Mucosa of descending colon (tissue), 3 donors: ENCODE data around the gene ZSCAN5A. TPM values are rescaled to one million over a fixed set of nuclear protein-coding genes. Genes with fewer than 3 reads are reported as not detected.
"Not testable (repeated sequence)": the region's sequence is repeated elsewhere in the genome, so short reads cannot be mapped to it uniquely, and the experiment has no call there.

Source experiments
- ATAC-seq: fragments of 200-7000 bp; cut with Tn5 transposase; one replicate; pipeline ENCODE4 v1.9.1; 2020; ENCODE audit warnings: mild to moderate bottlenecking, moderate library complexity
- DNase-seq, 3 donors: peaks; one replicate each; pipeline ENCODE4 v3.0.0-alpha.2; 2020
- H3K36me3 ChIP-seq: fragments of 200-600 bp; one replicate; pipeline ENCODE4 v1.8.0; 2021; ENCODE audit warnings: low read depth, mild to moderate bottlenecking
- H3K4me1 ChIP-seq: fragments of 200-600 bp; one replicate; pipeline ENCODE4 v1.8.0; 2021; ENCODE audit warnings: low read depth, mild to moderate bottlenecking
- H3K4me3 ChIP-seq: fragments of 200-600 bp; one replicate; pipeline ENCODE4 v1.8.0; 2021; ENCODE audit warnings: mild to moderate bottlenecking
- H3K9me3 ChIP-seq: fragments of 200-600 bp; one replicate; pipeline ENCODE4 v1.8.0; 2021; ENCODE audit warnings: mild to moderate bottlenecking
- intact Hi-C, 2 donors: fragments of 100-400 bp; cut with DNase I in 1 of 2; cut with micrococcal nuclease in 1 of 2; formaldehyde crosslinking; loops; one replicate each; pipeline versions ENCODE4 v1.11.0 to v1.11.1; 2022; cut with DNase I, micrococcal nuclease
- total RNA-seq, 3 donors: library from RNA; stranded (reverse); fragmentation: NEBNext Ultra II Directional in 2 of 3; extraction: Animal tissue kit (Norgen Biotek cat#: 25700) in 2 of 3; gene quantifications; one replicate each; pipeline versions ENCODE4 v1.2.1 to v1.2.4, GENCODE V29; 2021 to 2023
- TF ChIP-seq, protein P1 (sequence below): fragments of 200-600 bp; IDR thresholded peaks from one replicate; pipeline ENCODE4 v1.8.0; 2022; ENCODE audit warnings: antibody characterized with exemption, mild to moderate bottlenecking
- donor health status: DM: no; HTN: no; CAD: no; lungs with moderate emphysema.
- donor health status: DM: no; HTN: no; CAD: no.
- donor health status: DM: no; HTN: yes; CAD: no.

Gene ZSCAN5A
- total RNA-seq, 3 donors from 2014 or later, result 10.5 to 24.0 (median 14.3) TPM

DNA sequence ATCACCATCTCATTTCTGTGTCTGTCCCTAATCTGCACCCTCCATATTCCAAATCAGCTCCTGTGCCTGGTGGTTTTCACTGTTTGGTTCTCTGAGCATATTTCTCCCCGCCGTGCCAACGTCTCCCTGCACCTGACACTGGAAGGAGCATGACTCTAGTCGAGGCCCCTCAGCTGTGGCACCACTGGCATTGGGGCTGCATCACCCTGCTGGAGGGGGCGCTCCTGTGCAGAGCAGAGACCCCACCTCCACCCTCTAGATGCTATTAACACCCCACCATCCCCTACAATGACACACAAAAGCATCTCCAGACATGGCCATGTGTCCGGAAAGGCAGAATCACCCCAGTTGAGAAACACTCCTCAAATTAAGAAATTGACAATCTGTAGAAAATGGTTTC, 91.7 kb downstream of the ZSCAN5A start:
- Histone ChIP-seq H3K4me3 (no peak overlapping the region), H3K4me1 (no peaks in the 10 kb centered on the region), H3K36me3 (no peaks in the 10 kb centered on the region), H3K9me3 (no peaks in the 10 kb centered on the region)
- no peak for ATAC-seq
- DNase-seq, result no peak
- intact Hi-C loops, result no loop called here
- TF ChIP-seq, protein P1, sequence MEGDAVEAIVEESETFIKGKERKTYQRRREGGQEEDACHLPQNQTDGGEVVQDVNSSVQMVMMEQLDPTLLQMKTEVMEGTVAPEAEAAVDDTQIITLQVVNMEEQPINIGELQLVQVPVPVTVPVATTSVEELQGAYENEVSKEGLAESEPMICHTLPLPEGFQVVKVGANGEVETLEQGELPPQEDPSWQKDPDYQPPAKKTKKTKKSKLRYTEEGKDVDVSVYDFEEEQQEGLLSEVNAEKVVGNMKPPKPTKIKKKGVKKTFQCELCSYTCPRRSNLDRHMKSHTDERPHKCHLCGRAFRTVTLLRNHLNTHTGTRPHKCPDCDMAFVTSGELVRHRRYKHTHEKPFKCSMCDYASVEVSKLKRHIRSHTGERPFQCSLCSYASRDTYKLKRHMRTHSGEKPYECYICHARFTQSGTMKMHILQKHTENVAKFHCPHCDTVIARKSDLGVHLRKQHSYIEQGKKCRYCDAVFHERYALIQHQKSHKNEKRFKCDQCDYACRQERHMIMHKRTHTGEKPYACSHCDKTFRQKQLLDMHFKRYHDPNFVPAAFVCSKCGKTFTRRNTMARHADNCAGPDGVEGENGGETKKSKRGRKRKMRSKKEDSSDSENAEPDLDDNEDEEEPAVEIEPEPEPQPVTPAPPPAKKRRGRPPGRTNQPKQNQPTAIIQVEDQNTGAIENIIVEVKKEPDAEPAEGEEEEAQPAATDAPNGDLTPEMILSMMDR, result no peak

DNA sequence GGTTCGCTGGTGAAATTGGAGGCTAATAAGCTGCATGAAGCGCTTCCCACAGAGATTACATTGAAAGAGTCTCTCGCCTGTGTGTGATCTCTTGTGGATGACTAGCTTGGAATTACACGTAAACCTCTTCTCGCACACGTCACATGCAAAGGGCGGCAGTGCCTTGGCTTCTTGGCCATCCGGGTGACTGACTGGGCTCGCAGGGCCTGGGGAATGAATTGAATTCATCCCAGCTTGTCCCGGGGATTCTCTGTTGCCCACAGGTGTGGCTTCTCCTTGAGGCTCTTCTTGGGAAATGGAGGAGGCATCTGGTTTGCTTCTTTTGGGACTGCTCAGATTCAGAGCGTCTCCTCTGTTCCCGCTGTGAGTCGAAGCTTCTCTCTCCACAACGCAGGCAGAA, 92.8 kb downstream of the ZSCAN5A start:
- Histone ChIP-seq H3K36me3 (no peaks in the 10 kb centered on the region), H3K9me3 (no peaks in the 10 kb centered on the region), H3K4me3 (no peak overlapping the region), H3K4me1 (peaks cover 4% of the 10 kb centered on the region)
- intact Hi-C loops, result no loop called here
- no peak for DNase-seq
- no peak for ATAC-seq
- TF ChIP-seq, protein P1, result no peak

DNA sequence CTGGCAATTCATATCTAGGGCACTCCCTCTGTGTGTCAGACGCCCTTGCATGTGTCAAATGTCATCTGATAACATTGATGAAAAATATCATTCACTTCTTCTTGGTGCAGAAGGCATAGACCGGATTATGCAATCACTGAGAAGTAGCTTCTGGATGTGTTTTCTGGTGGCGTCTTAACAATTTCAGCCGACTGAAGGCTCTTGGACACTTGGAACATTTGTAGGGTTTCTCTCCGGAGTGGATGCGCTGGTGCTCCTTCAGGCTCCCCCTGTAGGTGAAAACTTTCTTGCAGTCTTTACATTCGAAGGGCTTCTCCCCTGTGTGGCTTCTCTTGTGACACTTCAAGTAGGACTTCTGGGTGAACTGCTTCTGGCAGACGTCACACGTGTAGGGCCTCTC, 93.2 kb downstream of the ZSCAN5A start:
- H3K4me3 ChIP-seq, H3K36me3 ChIP-seq, H3K4me1 ChIP-seq, H3K9me3 ChIP-seq, intact Hi-C loops: not testable (repeated sequence)
- ATAC-seq, result peak; percentile 24
- DNase-seq, result peak in 1 of 3 donors; percentile 16

DNA sequence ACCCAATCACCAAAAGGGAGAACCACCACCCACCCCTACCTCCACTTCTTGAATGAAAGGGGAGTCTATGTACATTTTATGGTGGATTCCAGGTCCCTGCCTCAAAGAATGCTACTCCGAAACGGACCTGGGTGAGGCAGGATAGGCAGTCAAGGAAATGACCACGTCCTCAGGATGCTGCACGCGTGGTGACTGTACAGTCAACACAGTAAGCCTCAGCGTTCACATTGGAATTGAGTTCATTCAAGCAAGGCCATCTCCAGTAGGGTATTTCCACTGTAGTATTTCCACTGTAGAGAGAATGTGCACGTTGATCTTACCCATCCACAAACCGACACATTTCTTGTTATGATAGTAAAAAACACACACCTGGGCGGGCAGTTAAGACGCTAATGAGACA, 95.7 kb downstream of the ZSCAN5A start:
- Histone ChIP-seq H3K4me1 (peaks cover 4% of the 10 kb centered on the region), H3K9me3 (no peaks in the 10 kb centered on the region), H3K36me3 (no peaks in the 10 kb centered on the region), H3K4me3 (no peak overlapping the region)
- no peak for DNase-seq
- TF ChIP-seq, protein P1, result no peak
- intact Hi-C loops, result no loop called here
- ATAC-seq, result no peak

DNA sequence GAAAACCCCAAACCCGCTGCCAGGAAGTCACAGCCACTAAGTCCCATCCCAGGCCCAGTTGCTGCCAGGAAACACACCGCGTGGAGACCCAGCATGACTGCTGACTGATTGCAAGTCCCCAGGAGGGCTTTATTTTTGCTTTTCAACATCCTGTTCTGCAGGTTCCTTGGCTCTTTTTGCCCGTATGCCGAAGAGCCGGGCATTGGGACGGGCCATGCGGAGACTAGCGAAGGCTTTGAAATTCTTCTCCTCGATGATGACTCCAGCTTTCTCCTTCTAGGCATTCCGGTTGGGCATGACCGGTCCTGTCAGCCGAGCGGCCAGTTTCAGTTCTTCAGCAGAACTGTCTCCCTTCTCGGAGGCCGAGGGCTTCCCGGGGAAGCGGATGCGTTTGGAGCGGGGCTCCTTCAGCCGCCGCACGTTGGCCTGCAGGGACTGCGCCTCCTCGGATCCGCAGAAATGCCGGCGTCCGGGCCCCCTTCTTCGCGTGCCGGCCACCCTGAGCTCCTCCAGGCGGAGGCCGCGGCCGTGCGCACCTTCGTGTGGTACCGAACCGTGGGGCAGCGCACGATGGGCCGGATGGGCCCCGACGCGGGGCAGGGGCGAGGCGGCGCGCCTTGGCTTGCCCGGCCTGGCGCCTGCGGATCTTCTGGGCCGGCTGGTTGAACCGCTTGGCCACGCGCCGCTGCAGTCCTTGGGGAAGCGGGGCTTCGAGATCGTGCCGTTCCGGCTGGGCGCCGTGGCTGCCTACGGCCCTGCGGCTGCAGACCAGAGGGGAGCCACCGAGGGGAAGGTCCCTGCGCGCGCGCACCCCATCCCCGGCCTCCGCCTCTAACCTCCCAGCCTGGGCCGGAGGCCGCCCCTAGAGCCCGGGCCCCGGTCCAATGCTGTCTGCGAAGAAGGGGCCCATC, 97.3 kb downstream of the ZSCAN5A start:
- H3K4me3 ChIP-seq, result no peak overlapping the region
- intact Hi-C loops, result no loop called here
- ATAC-seq, result no peak

DNA sequence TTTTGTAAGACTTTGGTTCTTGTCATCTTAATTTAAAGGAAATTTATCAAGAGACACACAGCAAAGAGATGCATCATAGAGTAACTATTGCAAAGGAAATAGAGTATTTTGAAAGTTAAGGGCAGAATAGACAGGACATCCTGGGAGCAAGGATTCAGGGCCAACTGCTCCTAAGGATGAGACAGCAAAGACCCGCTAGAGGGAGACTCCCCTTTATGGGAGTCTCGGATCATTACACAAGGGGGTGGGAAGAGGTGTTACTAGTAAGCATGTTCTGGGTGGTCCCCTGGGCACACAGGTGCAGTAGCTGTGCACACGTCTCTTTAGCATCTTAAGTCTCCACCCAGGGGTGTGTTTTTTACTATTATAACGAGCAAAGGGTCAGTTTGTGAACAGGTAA, 102.9 kb downstream of the ZSCAN5A start:
- H3K4me1 ChIP-seq, result no peaks in the 10 kb centered on the region
- H3K9me3 ChIP-seq, result no peaks in the 10 kb centered on the region
- no peak for ATAC-seq
- no peak for DNase-seq
- intact Hi-C loops, result no loop called here
- TF ChIP-seq, protein P1, result no peak
- no peaks in the 10 kb centered on the region for H3K36me3 ChIP-seq
- H3K4me3 ChIP-seq, result no peak overlapping the region

More for the DNA sequence above, 97.3 kb downstream of the ZSCAN5A start:
- TF ChIP-seq, protein P1, result no peak
- Histone ChIP-seq H3K9me3 (no peaks in the 10 kb centered on the region), H3K36me3 (no peaks in the 10 kb centered on the region), H3K4me1 (peaks cover 4% of the 10 kb centered on the region)
- peak in 1 of 3 donors; percentile 19 for DNase-seq

DNA sequence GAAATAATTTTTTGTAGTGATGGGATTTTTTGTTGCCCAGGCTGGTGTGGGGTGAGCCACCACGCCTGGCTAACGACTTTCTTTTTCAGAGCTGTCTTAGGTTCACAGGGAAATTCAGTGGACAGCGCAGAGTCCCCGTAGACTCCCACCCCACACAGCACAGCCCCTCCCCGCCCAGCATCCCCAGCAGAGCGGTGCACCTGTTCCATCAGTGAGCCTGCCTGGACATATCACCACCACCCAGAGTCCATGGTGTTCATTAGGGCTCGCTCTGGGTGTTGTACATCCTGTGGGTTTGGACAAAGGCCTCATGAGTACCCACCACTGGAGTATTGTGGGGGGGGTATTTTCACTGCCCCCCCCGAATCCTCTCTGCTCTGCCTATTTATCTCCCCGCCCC, 104.6 kb downstream of the ZSCAN5A start:
- H3K4me3 ChIP-seq, intact Hi-C loops, H3K9me3 ChIP-seq, DNase-seq, H3K4me1 ChIP-seq, H3K36me3 ChIP-seq, ATAC-seq: not testable (repeated sequence)
